ENCODE data around the gene CR1. TPM values are rescaled to one million over a fixed set of nuclear protein-coding genes. Genes with fewer than 3 reads are reported as not detected.
"Not testable (repeated sequence)": the region's sequence is repeated elsewhere in the genome, so short reads cannot be mapped to it uniquely, and the experiment has no call there.

CR1 gene
- total RNA-seq, 2 donors from 2014 or later: 0.33 to 1.3 TPM

- DNase-seq: no peak
- Histone ChIP-seq H3K4me1 (no peaks in the 10 kb centered on the region), H3K9me3 (no peaks in the 10 kb centered on the region), H3K36me3 (replicated peaks in 1 of 2; ENCODE audit: insufficient read depth in 1 of 2, low read depth in 2 of 2) (no peaks in the 10 kb centered on the region), H3K4me3 (no peak overlapping the region), H3K27ac (no peak overlapping the region), H3K27me3 (no peaks in the 10 kb centered on the region)
- intact Hi-C loops (cut with DNase I): no loop called here
- 77 to 87% methylated on average over 2 of the region's 2 CpGs for WGBS, 2 donors
- TF ChIP-seq POLR2A (IDR thresholded peaks at IDR 0.05) (no peak), CTCF (IDR thresholded peaks at IDR 0.05) (no peak)
- ATAC-seq: no peak
Measured at GRCh38 chr1:207606362-207606755, 110.4 kb downstream of the CR1 start.

- Histone ChIP-seq H3K27me3 (no peaks in the 10 kb centered on the region), H3K36me3 (replicated peaks in 1 of 2; ENCODE audit: insufficient read depth in 1 of 2, low read depth in 2 of 2) (no peaks in the 10 kb centered on the region), H3K4me3 (no peak overlapping the region), H3K4me1 (no peaks in the 10 kb centered on the region), H3K27ac (no peak overlapping the region), H3K9me3 (peaks cover 0 to 5% (median 0%) of the 10 kb centered on the region in 3 donors)
- DNase-seq: no peak
- ATAC-seq: no peak
- intact Hi-C loops (cut with DNase I): no loop called here
- WGBS, 2 donors: 75 to 81% methylated on average over 11 of the region's 11 CpGs
- no peak for TF ChIP-seq CTCF (IDR thresholded peaks at IDR 0.05)
- TF ChIP-seq POLR2A (IDR thresholded peaks at IDR 0.05): no peak
Measured at GRCh38 chr1:207612762-207613161, 116.8 kb downstream of the CR1 start.

- ATAC-seq (peak; percentile 81), DNase-seq (peak in 3 of 4 donors; percentile 14 to 42 (median 25))
- H3K27me3 ChIP-seq: no peaks in the 10 kb centered on the region
- peak; percentile 21 to 66 (median 60) for TF ChIP-seq CTCF (IDR thresholded peaks at IDR 0.05)
- no peak for TF ChIP-seq POLR2A (IDR thresholded peaks at IDR 0.05)
- no peaks in the 10 kb centered on the region for H3K36me3 ChIP-seq (replicated peaks in 1 of 2; ENCODE audit: insufficient read depth in 1 of 2, low read depth in 2 of 2)
- intact Hi-C loops (cut with DNase I): no loop called here
- WGBS, 2 donors: 46 to 48% methylated on average over 7 of the region's 7 CpGs
- H3K9me3 ChIP-seq: no peaks in the 10 kb centered on the region
- H3K4me3 ChIP-seq: no peak overlapping the region
- H3K4me1 ChIP-seq: no peaks in the 10 kb centered on the region
- H3K27ac ChIP-seq: no peak overlapping the region
Measured at GRCh38 chr1:207619871-207620542, 124.0 kb downstream of the CR1 start.

GRCh38 chr1:207620543-207620893 lies 124.6 kb downstream of the CR1 start:
- no peaks in the 10 kb centered on the region for H3K4me1 ChIP-seq
- ATAC-seq: no peak
- intact Hi-C loops (cut with DNase I): no loop called here
- H3K36me3 ChIP-seq (replicated peaks in 1 of 2; ENCODE audit: insufficient read depth in 1 of 2, low read depth in 2 of 2): no peaks in the 10 kb centered on the region
- H3K9me3 ChIP-seq: no peaks in the 10 kb centered on the region
- H3K27ac ChIP-seq: no peak overlapping the region
- H3K27me3 ChIP-seq: no peaks in the 10 kb centered on the region
- 79 to 84% methylated on average over 2 of the region's 2 CpGs for WGBS, 2 donors
- DNase-seq: no peak
- TF ChIP-seq POLR2A (IDR thresholded peaks at IDR 0.05) (no peak), CTCF (IDR thresholded peaks at IDR 0.05) (no peak)
- H3K4me3 ChIP-seq: no peak overlapping the region

GRCh38 chr1:207625504-207626071 lies 129.6 kb downstream of the CR1 start:
- H3K36me3 ChIP-seq (replicated peaks in 1 of 2; ENCODE audit: insufficient read depth in 1 of 2, low read depth in 2 of 2); H3K9me3 ChIP-seq; H3K27ac ChIP-seq; H3K4me3 ChIP-seq; DNase-seq; H3K27me3 ChIP-seq; H3K4me1 ChIP-seq; intact Hi-C loops (cut with DNase I); ATAC-seq: not testable (repeated sequence)
- WGBS, 2 donors: 75 to 83% methylated on average over 1 of the region's 1 CpG

Data from body of pancreas (tissue), 4 donors.